Stimulated activated naive CD4-positive, alpha-beta T cell (primary cell): ENCODE measurements around the gene NADSYN1.

Experiments
- DNase-seq, 6 experiments: peaks; one replicate each; lab custom pipeline; 2025; lab: John Stamatoyannopoulos, UW

The NADSYN1 gene

DNA sequence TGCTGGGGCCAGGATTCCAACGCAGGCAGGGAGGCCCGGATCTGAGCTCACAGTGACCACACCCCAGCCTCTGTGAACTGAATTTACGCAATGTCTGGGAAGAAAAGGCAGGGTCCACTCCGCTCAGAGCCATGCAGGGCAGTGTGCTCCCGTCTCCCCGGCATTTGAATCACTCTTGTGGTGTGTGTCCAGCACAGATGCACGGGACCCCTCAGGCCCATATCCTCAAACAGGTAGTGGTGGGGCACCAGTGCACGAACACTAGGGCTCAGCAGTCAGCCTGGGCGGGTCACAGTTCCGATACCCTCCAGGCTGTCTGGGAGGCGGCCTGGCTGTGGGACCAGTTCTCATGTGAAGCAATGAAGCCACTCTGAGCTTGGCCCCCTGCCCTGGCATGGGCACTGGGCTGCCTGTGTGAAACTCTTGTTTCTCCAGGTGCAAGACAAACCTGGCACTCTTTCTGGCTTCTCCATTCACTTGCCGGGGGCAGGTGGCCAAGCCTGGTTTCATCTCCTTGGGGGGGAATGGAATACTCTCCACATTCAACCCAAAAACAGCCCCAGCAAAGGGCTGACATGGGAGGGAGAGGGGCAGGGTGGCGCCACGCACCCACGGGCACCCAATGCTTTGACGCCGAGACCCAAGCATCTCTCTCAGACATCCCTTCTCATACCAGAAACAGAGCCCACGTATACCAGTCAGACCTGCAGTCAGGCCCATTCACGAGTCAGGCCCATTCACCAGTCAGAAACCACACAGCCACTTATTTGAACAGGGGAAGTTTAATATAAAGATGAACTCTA is 19.2 kb upstream of the NADSYN1 start:
- no peak for DNase-seq

DNA sequence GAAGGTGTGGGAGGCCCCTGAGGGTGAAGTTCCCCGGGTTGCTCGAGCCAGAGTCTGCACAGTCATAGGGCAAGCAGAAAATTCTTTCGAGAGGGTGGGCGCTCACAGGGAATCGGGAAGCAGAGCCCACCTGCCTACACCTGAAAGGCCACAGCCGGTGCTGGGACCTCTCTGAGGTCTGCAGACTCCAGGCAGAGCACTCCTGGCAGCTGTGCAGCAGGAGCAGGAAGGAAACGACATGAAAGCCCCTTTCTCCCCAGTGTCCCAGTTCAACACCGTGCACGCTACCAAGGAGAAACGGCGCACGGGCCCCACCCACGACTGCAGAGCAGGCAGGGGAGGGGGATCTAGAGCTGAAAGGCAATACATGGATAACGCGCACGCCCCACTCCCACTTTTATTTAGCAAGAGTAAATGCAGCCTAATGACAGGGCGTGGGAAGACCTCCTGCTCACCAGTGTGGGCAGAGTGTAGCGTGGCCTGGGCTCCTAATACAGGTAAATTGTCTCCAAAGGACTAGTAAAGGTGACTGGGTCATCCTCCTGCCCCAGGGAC is 18.4 kb upstream of the NADSYN1 start:
- DNase-seq = no peak

DNA sequence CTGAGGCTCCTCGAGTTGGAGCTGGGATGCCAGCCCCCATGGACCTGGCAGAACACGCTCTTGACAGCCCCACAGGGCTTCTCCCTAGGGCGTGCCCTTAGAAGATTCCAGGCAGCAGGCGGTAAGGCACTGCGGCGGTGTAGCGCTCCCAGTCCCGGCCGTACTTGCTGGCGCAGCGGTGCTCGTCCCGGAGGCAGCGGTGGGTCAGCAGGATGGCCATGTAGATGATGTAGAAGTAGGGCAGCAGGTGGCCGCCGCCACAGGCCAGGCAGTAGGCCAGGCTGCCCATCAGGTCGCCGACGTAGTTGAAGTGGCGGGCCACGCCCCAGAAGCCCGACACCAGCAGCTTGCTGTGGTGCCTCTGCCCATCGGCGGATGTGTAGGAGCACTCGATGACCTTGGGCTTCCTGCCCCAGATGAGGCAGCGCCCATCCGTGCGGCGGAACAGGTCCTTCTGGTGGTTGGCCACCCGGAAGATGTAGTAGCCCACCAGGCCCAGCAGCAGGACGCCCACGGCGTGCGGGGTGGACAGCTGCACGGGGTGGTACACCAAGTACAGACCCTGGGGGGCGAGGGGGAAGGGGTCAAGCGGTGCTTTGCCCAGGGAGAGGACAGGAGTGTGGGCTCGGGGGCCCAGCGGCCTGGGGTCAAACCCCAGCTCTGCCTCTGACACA is 17.6 kb upstream of the NADSYN1 start:
- no peak for DNase-seq

DNA sequence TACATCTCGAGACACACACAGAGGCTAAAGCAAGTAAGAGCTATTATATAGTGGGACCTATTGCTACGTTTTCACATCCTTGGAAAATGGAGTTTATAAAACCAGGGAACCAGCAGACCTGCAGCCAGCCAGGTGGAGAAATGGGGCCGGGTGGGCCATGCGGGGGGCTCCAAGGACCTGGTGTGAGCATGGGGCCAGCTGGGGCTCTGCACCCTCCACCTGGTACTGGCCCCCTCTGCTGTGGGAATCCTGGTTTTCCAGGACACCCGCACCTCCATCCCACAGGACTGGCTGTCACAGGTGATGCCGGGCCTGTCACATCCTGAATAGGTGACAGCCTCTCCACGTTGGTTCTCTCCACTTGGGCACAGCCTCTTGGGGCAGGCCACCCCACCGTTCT is 16.1 kb upstream of the NADSYN1 start:
- DNase-seq = no peak

DNA sequence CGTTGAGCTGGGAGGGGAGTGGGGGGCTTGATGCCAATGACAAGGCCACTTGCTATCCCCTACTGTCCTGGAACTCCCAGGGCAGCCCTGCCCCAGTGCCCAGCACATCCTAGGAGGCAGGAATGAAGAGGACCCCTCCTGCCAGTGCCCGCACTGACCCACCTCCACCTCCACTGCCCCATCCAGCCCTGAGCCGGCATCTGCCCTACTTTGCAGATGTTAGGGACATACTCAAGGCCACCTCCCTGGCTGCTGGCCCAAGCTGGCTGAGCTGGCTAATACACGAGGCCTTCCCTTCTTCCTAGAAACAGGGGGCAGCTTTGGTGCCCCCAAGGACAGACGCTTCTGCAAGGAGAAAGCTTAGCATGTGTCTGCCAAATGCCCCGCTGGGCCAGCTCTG is 15.6 kb upstream of the NADSYN1 start:
- no peak for DNase-seq

DNA sequence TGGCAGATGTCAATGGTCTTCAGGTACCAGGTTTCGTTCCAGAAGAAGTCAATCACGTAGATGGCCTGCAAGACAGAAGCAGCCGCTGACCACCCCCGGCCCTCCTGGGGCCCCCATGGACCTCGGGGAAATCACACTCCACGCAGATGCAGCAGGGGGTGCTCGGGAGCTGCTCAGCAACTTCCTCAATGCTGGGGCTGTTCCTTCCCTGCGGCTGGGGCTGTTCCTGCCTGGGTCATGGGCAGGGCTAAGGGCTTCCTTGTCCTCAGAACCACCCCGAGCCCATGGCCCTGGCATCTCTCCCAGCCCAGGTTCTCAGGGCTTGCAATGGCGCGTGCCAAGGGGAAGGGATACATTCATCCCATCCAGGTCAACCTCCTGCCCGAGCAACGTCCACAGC is 15.1 kb upstream of the NADSYN1 start:
- no peak for DNase-seq

DNA sequence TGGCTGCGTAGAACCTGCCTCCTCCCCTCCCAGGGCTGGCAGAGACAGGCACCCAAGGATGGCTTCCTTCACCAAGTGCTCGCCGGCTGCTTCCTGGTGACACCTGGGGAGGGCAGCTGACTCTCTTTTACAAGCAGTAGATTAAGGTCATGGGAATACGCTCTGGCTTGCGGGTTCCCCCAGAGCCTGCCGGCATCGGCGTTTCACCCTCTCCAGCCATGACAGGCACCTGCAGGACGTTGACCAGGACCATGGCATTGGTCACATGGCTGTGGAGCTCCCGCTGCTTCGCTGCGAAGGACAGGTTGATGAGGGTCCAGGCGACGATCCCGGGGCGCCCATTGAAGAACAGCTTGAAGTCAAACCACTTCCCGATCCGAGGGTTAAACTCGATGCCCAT is 14.4 kb upstream of the NADSYN1 start:
- DNase-seq = no peak

DNA sequence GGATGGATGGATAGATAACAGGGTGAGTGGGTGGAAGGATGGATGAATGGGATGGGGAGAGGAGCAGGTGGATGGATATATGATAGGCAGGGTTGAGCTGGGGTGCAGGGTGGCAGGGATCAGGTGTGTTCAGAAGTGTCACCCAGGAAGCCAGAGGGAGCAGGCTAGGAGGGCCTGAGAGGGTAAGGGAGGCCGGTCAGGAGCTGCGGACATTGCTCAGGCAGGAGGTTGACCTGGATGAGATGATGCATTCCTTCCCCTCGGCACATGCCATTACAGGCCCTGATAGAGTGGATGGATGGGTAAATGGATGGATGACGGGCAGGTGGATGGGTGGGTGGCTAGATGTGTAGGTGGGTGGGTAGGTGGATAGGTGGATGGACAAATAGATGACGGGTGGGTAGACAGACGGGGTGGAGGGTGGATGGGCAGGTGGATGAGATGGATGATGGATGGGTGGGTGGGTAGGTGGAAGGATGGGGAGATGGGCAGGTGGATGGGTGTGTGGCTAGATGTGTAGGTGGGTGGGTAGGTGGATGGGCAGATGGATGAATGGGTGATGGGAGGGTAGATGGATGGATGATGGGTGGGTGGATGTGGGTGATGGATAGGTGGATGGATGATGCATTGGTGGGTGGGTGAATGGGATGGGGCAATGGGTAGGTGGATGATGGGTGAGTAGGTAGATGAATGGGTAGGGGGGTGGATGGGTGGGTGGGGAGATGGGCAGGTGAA is 12.8 kb upstream of the NADSYN1 start:
- no peak for DNase-seq

DNA sequence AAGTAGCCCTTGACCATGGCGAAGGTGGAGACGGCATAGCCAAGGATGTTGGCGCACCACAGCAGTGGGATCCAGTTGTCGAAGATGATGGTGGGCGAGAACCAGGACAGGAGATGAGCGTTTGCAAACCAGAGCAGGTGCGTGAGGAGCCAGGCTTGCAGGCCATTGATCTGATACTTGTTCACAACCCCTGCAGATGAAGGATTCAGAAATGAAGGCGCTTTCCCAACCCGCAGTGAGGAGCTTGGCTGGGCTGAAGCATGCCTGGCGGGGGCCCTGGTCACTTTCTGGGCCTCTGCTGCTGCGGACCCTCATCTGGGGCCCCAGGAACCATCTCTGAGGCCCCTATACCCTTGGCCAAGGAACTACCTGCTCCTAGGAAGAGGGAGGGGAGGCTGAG is 11.8 kb upstream of the NADSYN1 start:
- no peak for DNase-seq

DNA sequence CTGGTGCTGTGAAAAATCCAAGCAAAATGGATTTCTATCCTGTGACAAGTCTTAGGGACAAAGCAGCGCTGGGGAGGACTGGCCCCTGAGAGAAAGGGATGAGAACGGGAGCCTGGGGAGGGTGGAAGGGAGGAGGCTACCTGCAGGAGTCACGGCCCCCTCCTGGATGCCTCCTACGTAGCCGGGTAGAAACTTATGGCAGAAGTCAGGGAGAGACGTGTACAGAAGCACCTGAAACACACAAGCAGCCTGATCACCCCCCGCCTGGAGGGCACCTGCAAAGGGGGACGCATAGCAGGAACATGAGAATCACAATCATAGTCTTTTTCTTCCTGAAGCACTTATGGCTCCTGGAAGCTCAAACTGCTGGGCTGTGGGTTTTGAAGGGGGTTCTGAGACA is 10.9 kb upstream of the NADSYN1 start:
- no peak for DNase-seq

DNA sequence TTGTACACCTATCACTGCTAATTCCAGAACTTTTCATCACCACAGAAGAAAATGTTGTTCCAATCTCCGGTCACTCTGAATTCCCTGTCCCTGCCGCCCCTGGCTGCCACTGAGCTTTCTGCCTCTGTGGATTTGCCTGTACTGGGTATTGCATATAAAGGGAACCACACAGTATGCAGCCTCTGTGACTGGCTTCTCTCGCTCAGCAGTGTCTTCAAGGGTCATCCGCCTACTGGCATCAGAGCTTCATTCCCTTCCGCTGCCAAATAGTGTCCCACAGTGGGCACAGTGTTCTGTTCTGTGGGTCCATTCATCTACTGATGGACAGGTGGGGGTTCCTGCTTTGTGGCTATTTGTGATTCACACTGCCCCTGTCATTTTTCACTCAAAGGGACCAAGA is 10.1 kb upstream of the NADSYN1 start:
- no peak for DNase-seq

DNA sequence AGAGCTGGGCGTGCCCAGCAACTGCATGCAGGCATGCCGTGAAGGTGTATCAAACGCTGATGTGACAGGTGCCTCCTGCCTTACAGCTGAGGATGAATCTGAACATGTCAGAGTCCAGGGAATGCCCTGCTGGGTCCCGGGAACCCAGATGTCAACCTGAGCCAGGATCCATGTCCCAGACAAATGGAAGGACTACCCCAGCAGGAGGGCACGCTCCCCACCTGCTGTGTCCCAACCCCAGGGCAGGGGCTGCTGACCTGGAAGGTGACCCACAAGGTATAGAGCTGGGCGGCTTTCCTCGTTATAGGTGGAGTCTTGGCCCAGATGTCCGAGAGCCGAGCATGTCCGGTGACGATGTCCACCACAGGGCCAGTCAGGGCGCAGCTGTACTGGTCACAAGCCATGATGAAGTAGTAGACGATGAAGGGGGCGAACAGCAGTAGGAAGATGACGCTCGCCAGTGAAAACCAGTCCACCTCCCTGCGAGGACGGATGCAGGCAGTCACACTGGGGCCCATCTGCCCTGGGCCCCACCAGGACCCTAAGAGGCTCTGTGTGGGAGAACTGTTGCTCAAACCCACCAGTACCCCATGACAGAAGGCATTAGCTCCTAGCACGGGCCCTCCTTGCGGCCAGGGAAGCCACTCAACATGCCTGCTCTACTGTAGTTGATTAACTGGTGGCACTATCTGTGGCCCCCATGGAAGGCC is 9.1 kb upstream of the NADSYN1 start:
- no peak for DNase-seq

DNA sequence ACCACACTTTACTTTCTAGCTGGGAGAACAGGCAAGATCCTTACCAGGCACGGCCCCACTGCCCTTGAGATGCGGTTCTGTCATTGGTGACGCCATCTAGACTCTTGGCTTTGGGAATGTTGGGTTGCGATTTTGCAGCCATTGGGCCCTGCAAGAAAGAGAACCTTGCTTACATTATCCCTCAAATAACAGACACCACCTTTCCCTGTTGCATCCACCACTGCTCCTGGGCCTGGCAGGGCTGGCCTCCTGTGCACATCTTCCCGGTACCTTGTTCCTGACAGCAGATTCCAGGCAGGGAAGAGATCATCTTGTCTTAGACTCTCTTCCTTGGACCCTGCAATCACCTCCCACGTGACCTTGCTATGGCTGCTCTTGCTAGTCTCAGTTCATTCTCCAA is 8.2 kb upstream of the NADSYN1 start:
- DNase-seq = no peak

DNA sequence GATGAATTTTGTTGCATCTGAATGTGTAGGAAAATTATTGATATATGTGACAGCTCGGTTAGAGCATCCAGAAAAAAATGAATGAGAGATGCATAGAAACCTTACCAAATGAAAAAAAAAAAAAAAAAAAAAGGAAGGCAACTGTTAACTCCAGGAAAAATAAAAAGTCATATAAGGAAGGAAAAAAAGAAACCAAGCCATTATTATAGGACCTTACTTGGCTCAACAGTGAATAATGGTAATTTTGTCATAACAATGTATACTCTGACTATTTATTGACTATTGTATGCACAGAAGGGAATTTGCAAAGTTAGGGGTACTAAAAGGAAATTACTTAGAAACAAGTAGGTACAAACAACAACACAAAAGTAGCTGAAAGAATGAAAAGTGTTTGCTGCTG is 6.9 kb upstream of the NADSYN1 start:
- no peak for DNase-seq

DNA sequence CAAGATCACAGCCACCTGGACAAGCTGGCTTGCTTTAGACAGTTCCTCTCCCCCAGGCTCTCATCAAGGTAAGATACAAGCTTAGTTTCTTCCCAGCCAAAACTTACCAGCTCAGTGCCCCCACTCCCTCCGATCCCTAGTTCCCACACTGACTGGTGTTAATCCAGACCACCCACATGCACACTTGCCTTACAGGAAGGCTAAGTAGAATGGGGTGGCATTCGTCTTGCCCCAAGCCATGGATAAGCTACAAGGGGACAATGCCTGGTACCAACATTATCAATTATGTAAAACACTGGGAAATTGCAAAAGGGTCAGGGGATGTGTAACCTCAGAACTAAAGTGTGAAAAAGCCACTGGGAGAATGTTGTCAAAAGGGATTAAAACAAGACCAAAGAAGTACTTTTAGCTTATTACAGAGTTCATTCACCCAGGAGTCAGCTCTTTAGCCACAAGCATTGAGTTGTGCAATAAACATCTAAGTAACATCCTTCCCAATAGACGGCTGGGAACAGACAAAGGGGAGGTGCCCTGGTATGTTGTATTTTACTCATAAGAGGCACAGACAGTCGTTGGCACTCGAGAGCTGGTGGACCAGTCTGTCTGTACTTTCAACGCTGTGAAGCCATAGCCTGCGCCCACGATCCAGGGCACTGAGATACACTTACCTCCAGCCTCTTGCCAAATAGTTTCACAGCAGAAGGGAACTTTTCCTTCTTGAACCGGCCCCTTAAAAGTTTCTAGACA is 5.9 kb upstream of the NADSYN1 start:
- peak in 1 of 6 experiments; percentile 13 for DNase-seq

DNA sequence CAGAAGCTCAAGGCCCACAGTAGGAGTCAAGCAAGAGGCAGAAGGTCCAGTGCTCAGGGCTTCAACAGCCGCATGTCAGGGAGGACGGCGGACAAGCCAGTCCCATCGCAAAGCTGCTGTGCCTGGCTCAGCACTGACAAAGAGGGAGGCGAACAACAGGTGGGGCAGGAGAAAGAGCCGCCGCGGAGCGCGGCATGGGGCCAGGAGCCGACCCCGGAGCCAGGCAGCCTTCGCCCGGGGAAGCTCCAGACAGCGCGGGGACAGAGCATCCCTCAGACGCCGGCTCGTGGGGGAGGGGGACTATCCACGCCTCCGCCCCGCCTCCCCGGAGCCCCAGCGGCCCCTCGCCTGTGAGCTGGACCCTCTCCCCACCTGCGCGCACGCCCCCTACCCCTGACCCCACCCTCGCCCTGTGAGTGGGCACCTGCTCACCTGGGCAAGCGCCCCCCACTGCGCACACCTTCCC is 5.2 kb upstream of the NADSYN1 start:
- DNase-seq = peak in 4 of 6 experiments; percentile 25 to 59 (median 50)

DNA sequence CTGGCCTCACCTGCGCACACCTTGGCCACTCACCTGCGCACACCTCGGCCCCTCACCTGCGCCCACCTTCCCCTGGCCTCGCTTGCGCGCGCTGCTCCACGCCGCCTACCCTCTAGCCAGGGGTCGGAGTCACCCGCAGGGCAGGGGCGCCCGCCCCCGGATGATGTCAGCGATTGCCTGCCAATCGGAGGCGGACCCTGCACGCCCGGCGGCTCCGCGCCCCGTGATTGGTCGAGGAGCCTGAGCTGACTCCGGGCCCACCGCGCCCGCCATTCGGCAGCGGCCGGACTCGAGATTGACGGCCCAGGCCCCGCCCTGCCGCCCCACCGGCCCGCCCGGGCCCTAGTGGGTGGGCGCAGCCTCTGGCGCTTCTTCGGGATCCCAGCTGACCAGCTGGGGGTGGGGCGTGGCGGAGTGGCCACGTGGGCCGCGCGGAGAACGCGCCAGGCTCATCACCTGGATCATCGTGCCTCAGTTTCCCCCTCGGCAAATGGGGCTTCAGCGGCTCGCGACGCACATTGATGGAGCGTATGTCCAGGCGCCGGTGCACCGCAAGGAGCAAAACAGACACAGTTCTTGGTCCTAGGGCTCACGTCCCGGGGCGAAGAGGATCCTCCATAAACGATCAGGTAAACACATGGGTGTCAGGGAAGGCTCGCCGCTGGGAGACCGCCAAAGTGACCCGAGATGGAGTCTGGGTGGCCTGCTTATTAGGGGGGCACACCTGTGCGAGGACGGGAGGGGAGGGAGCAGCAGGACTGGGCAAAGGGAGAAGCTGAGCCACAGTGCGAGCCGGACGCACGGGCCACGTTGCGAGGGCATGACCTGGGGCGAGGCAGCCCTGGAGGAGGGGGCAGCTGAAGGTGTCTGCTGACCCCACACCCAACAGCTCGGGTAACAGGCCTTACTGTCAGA is 4.5 kb upstream of the NADSYN1 start, which contains the start of gene DHCR7:
DHCR7 (minus strand) TSS at position 137 of the 915 bp plus-strand sequence. CDS start 3,441 bp downstream, outside the sequence.
- peak; percentile 76 to 93 (median 86) for DNase-seq

DNA sequence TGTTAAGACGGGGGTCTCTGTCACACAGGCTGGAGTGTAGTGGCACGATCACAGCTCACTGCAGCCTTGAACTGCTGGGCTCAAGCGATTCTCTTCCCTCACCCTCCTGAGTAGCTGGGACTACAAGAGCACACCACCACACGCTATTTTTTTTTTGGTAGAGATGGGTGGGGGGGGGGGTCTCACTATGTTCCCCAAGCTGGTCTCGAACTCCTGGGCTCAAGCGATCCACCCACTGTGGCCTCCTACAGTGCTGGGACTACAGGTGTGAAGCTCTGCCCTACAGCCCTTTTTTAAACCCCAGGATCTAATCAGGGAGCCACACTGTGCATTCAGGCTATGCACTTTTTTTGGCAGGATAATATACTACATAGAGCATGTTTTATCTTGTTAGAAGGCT is 3.4 kb upstream of the NADSYN1 start:
- no peak for DNase-seq

DNA sequence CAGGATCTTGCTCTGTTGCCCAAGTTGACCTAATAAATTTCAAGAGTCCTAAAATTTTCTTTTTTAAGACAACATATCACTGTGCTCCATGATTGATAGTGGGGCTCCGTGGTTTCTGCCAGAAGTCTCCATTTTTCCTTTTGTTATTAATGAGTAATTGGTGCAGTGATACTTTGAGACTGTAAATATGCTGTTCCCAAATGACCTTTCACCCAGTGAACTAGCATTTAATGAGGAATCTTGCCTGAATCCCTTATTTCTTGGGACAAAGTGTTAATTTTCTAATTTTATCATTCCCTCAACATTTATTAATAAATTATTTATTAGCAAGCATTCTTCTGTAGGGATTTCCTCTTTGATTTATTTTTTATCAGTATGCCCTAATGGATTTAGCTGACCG is 2.5 kb upstream of the NADSYN1 start:
- DNase-seq = no peak

DNA sequence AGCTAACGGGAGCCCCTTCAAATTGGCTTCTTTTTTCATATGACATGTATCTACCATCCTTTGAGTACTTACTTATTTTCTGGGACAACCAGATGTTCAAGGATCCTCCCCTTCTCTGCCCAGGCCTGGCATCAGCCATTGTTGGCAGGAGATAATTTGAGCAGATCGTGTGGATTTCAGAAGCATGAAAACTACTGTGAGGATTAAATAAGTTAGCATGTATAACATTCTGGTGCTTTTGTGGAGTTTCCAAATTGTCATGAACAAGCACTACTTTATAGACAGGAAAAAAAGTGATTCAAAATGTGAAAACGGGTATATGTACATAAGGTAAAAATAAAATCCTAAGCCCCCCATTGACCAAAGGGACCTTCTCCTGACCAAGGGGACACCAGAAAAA is 2.1 kb upstream of the NADSYN1 start:
- no peak for DNase-seq
